Skeletal muscle cell (primary cell): Measurements from ENCODE around the gene MSLN.
"Not testable (repeated sequence)": the region's sequence is repeated elsewhere in the genome, so short reads cannot be mapped to it uniquely, and the experiment has no call there.

ENCODE experiments used
- DNase-seq: peaks from one replicate; pipeline ENCODE4 v3.0.0-alpha.2; 2010; ENCODE audit warnings: low read depth
- H3K4me3 ChIP-seq: 2 replicates; pipeline ENCODE4 v1.5.1; 2011; ENCODE audit warnings: low read depth, mild to moderate bottlenecking, control low read depth, low read length, moderate library complexity

MSLN gene

DNA sequence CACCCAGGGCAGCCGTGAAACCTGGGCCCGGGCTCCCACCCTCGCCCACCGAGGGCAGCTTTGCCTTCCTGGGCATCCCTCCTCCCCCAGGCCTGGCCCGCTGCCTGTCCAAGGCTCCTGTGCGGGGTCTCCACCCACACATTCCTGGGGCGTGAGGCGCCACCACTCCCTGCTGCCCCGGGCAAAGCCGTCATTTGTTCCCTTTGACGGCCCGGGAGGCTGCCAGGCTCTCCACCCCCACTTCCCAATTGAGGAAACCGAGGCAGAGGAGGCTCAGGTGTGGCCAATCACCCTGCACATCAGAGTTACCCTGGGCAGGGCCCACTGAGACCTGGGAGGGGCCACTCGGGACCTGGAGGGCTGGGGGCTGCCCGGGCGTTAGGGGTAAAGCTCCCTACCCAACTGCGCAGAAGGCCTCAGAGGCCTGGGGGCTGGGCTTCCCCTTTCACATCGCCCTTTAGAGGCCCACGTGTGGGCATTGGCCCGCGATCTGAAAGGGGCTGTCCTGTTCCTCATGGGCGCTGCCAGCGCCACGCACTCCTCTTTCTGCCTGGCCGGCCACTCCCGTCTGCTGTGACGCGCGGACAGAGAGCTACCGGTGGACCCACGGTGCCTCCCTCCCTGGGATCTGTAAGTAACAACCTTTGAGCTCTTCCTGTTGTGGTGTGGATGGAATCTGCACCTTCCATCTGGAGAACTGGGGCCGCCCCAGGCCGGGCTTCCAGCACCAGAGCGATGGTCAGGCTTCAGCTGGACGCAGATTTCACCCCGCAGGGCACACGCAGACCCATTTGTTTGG lies at the start of gene MSLN:
Gene MSLN, plus strand, starts transcription at position 190 of the 799 bp plus-strand sequence. CDS start 1,947 bp downstream, outside the sequence.
- no peak for DNase-seq
- H3K4me3 ChIP-seq, result no peak within 1 kb of the TSS

DNA sequence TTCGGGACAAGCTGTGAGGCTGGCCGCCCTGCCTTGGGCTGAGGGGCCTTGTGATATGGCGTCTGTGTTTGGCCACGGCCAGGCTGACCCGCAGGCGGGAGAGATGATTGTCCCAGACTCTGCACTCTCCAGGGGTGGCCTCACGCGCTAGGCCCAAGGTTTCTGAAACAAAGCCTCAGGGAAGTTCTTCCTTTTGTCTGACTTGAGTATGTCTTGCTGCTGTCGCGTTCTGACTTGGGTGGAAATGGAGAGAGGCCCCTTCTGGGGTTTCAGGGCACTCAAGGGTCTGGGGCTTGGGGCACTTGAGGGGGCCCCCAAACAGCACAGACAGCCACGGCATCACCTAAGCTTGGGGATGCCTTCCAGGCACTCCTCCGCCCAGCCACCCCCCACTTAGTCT lies 49.5 kb upstream of the MSLN start:
- no peak for DNase-seq

DNA sequence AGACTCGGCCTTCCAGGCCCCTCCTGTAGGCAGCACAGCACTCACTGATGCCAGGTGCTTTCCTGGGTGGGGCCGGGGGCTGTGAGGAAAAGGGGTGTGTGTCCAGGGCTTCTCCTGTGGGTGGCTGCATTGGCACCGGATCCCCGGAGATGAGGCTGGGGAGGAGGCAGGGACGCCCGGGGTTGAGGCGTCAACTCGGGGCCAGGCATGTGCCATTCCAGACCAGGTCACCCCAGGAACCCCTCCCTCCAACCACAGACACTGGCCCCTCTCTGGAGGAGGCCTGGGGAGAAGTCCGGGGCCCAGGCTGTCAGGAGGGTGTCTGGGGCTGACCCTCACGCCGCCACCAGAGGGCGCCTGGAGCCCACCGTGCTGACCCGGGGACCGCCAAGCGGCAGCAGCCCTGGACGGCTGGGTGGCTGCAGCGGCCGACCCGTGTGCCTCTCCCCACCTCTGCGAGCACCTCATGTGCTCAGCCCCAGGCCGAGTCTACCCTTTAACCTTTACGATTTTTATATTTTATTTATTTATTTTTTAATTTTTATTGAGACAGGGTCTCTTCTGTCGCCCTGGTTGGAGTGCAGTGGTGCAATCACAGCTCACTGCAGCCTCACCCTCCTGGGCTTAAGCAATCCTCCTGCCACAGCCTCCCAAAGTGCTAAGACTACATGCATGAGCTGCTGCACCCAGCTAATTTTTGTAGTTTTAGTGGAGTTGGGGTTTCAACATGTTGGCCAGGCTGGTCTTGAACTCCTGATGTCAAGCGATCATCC lies 48.8 kb upstream of the MSLN start:
- no peak overlapping the region for H3K4me3 ChIP-seq
- DNase-seq, result no peak

More for the DNA sequence above, 49.5 kb upstream of the MSLN start:
- H3K4me3 ChIP-seq, result no peak overlapping the region

DNA sequence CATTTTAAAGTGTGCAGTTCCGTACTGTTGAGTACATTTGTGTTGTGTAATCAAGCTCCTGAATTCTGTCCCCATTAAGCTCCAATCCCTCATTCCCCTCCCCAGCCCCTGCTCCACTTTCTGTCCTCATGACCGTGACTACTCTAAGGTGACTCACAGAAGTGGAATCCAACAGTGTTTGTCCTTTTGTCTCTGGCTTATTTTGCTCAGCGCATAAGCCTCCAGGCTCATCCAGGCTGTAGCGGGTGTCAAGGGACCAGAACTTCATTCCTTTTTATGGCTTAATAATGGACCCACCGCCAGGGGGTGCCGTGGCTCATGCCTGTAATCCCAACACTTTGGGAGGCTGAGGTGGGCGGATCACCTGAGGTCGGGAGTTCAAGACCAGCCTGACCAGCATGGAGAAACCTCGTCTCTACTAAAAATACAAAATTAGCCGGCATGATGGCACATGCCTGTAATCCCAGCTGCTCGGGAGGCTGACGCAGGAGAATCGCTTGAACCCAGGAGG lies 47.7 kb upstream of the MSLN start:
- H3K4me3 ChIP-seq, result not testable (repeated sequence)
- peak; percentile 91 for DNase-seq

DNA sequence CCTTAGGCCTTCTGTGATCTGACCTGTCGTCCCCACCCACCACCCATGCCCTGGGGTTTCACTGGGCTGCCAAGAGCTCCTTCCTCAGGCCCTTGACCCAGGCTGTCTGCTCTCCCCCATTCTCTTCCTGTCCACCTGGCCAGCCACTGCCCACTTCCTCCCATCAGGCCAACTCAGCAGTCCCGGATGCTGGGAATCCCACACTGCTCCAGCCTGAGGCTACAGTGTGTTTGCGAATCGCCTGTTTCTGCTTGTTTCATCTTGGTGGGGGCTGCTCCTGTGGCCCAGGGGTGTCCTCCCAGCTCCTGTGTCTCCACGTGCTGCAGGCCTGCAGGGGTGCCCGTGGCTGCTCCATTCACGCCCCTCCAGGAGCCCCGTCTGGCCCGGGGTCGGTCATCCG lies 46.5 kb upstream of the MSLN start:
- H3K4me3 ChIP-seq, result no peak overlapping the region
- no peak for DNase-seq

DNA sequence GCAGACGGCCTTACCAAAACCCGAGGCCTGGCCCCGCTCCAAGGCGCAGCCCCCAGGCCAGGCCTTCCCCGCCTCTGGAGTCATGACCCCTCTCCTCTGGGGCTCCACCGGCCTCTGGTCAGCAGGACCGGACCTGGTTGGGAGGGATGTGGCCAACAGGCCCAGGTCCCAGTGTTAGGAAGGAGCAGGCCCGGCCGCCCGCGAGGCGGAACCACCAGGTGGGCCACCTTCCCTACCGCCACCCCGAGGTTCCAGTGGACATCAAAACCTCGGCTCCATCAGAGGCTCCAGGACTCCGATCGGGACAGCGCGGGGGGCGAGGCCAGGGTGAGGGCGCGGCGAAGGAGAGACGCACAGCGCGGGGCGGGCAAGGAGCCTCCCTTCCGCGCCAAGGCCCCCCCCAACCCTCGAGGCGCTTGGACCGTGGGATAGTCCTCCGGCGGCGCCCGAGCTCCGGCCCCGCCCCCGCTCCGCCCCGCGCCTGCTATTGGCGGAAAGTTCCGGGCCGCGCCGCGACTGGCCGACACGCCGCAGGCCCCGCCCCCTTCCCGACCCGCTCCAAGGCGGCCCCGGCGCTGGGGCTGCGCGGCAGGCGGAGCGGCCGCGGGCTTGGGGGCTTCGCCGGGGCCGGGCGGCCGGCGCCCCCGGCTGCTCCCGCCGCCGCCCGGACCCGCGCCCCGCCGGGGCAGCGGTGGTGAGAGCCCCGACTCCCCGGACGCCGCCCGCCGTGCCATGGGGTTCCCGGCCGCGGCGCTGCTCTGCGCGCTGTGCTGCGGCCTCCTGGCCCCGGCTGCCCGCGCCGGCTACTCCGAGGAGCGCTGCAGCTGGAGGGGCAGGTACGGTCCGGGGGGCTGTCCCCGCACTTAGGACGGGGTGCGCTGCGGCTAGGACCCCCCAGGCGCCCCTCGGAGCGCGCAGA lies 45.7 kb upstream of the MSLN start, which contains the start of gene METRN:
Gene METRN, plus strand, starts transcription at position 561 of the 919 bp plus-strand sequence. Its CDS starts 172 bp downstream, at position 733.
- DNase-seq, result peak; percentile 53
- H3K4me3 ChIP-seq, result peak within 1 kb of the TSS; percentile 63

DNA sequence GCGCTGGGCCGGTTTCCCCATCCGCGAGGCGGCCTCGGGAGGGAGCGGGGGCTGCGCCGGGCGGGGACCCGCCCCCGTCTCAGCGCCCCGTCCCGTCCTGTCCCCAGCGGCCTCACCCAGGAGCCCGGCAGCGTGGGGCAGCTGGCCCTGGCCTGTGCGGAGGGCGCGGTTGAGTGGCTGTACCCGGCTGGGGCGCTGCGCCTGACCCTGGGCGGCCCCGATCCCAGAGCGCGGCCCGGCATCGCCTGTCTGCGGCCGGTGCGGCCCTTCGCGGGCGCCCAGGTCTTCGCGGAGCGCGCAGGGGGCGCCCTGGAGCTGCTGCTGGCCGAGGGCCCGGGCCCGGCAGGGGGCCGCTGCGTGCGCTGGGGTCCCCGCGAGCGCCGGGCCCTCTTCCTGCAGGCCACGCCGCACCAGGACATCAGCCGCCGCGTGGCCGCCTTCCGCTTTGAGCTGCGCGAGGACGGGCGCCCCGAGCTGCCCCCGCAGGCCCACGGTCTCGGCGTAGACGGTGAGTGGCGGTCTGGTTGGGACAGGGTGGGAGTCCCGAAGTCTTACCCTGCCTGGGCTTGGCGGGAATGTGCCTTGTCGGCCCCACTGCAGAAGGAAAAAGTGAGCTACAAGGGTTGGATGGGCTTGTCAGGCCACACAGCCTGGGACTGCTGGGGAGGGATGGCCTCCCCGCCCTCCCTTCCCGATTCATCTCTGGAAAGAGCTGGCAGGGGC lies 44.9 kb upstream of the MSLN start:
- H3K4me3 ChIP-seq, result peak overlapping the region; percentile 63
- no peak for DNase-seq

DNA sequence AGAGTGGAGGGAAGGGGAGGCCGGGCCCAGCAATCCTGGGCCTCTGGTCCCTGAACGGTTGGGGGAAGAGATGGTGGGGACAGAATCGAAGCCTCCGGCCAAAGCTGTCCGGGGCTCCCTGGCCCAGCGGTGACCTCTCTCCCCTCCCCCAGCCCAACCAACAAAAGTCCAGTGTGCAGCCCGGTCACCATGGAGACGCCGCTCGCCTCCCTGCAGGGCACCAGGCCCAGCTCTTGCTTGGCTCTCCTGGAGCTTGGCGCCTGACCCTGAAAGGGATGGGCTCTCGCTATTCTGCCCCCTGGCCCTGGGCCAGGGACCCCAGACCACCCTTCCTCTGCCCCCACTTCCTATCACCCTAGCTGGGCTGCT lies 44.4 kb upstream of the MSLN start:
- peak overlapping the region; percentile 63 for H3K4me3 ChIP-seq
- no peak for DNase-seq

DNA sequence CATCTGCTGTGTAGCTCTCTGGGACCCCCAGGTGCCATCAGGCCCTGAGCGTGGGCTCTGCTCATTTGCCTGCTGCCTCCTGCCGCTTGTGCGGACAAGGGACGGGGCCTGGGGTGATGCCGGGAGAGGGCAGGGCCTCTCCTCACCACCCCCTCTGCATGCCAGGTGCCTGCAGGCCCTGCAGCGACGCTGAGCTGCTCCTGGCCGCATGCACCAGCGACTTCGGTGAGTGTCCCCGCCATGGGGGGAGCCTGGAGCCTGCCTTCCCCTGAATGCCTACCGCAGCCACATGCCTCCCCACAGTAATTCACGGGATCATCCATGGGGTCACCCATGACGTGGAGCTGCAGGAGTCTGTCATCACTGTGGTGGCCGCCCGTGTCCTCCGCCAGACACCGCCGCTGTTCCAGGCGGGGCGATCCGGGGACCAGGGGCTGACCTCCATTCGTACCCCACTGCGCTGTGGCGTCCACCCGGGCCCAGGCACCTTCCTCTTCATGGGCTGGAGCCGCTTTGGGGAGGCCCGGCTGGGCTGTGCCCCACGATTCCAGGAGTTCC lies 43.7 kb upstream of the MSLN start:
- no peak overlapping the region for H3K4me3 ChIP-seq
- DNase-seq, result no peak

DNA sequence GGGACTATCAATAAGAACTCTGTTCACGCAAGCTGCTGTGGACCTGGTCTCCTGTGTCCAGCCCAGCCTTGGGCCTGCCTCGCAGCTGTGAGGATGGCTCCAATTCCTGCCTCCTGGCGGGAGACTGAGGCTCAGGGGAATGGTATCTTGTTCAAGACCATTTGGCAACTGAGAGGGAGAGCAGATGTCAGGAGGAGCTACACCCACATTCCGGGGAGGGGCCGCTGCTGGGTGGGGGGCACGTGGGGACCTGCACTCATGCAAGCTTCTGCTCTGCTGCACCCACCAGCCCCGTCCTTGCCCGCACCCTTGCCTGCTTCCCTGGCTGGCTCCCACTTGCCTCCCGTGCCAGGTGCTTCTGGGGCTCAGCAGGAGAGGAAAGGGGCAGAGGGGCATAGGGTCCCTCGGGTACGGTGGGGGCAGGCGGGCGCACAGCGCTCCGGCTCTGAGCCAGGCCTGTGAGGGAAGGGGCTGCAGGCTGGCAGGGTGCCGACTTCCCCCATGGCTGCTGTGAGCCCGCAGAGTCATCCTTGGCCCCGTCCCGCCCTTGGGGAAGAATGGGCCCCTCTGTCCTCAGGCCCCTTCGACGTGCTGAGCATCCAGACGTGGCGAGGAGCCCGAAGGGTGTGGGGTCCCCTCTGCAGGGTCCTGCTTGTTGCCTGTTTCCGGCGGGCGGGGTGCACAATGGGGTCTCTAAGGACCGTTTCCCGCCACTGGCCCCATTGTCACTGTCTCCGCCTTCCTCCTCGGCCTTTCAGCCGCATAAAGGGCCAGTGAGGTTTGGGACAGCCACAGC lies 42.9 kb upstream of the MSLN start:
- DNase-seq, result no peak
- H3K4me3 ChIP-seq, result no peak overlapping the region

DNA sequence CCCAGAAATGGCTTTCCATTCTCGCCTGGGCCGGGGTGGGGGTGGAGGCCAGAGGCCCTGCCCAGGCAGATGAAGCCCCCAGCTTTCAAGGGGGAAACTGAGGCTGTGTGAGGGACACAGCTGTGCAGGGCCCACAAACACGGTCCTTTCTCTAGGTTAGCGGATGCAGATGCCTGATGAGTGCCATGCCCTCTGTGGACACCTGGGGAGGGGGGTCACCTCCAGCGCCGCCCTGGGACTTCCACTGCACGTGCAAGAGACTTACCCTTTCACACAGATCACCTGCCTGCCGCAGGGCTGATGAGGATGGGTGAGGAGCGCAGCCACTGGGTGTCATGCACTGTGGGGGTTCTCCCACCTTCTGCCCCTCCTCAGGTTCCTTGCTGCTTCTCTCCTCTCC lies 42.1 kb upstream of the MSLN start:
- no peak for DNase-seq
- H3K4me3 ChIP-seq, result no peak overlapping the region

DNA sequence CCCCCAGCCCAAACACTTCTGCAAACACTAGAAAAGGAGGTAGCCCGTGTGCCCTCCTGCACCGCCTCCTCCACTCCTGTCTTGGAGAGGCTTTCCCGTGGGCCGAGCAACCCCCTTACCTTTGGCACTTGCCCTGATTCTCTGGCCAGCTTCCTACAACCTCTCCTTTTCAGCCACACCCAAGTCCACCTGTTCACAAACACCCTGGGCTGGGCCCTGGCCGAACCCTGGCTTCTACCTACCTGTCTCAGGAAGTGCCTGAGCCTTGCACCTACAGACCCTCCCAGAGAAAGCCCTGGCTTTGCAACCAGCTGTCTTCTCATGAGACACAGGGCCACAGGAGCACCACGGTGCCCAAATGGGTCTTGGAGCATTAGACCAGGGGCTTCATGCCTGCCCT lies 41.6 kb upstream of the MSLN start:
- no peak for DNase-seq
- H3K4me3 ChIP-seq, result no peak overlapping the region

DNA sequence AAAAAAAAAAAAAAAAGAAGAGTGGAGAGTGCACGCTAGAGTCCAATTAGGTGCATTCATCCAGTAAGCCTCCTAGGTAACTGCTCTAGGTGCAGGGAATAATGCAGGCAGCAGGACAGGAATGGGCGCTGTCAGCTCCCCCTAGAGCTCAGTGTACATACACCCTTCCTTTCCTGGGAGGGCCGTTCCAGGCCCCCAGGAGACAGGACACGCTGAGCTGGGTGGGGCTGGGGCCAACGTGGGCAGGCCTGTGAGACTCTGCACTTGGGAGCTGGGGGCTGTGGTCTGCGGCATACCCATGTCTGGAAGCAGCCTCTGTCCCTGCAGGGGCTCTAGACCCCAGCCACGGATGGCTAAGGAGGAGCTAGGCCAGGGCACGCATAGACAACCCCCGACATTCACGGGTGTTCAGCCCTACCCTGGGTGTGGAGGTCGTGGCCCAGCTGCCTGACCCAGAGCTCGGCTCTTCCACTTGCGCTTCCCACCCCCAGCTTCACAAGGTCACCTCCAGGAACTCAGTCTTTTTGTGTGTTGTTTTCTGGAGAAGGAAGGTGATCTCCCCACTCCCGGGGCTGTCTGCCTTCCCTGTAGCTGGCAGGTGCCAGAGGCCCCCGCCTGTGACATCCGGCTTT lies 40.6 kb upstream of the MSLN start:
- H3K4me3 ChIP-seq, result peak overlapping the region; percentile 78
- DNase-seq, result no peak

DNA sequence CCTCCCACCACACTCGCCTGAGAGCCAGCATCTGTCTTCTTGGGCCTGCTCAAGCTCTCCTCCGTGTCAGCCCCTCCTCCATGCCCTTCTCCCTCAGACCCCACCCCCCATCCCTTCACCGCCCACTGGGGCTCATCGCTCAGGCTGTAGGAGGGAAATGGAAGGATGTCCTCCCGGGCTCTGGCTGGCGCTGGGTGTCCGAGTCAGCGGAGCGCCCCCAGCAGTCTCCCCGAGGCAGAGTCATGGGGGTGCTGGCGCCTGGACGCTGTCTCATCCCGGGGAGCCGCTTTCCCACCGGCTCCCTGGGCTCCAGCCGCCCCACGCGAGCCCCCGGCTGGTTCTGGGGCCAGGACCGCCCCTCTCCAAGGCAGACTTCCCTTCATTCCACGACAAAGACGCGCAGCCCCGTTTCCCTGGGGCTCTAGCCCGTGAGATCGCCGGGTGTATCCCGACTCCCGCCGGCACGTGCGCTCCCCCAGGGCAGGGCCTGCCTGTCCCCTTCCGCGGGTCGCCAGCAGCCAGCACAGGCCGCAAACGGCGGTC lies 40.0 kb upstream of the MSLN start:
- DNase-seq, result peak; percentile 46
- peak overlapping the region; percentile 78 for H3K4me3 ChIP-seq

DNA sequence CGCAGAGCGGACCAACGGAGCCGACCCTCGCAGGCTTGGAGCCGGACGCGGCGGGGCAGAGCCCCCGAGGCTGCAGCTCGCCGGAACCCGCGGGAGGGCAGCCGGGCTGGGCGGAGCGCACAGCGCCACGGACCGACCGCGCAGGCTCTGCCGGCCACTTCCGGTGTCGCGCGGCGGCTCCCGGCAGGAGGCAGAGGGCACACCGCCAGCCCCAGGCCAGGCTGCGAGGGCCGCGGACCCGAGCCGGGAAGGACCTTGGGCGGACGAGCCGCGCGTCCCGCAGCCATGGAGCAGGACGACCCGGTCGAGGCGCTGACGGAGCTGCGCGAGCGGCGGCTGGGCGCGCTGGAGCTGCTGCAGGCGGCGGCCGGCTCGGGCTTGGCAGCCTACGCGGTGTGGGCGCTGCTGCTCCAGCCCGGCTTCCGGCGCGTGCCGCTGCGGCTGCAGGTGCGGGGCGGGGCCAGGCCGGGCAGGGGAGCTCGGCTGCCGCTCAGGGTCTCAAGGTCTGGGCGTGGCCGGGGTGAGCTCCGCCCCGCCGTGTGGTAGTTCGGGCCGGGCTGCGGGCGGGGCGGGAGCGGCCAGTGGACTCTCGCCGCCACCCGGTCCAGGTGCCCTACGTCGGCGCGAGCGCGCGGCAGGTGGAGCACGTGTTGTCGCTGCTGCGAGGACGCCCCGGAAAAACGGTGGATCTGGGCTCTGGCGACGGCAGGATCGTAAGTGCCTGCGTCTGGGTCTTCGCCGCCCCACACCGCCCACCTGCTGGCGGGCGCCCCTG lies 39.4 kb upstream of the MSLN start, which contains the start of gene ANTKMT:
Gene ANTKMT, plus strand, starts transcription at position 157 of the 775 bp plus-strand sequence. Its CDS starts 129 bp downstream, at position 286.
- no peak for DNase-seq
- H3K4me3 ChIP-seq, result peak within 1 kb of the TSS; percentile 78
